ENCODE data around the gene DCC.

DCC gene

GRCh38 chr18:52510139-52510538 is 170.1 kb downstream of the DCC start:
- no peak for DNase-seq (ENCODE audit: low spot score)

- no peak for DNase-seq (ENCODE audit: low spot score)
Measured at GRCh38 chr18:52518086-52518485, 178.1 kb downstream of the DCC start.

DNA sequence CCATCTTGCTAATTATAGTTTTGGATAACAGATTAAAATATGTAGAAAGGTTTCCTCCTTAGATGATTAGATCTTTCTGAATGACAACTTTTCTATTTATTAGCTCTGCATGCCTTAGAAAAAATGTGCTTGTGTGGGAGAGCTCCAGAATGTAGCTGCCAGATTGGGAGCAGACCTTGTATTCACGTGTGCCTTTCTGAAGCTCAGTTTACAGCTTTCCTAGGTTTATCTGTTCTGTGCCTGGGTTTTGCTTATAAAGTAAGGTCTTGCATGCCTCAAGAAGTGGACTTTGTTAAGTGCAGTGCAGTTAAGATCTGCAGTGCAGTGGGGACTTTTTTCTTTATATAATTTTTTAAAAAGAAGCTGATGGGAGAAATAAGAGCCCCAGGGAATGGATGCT is 179.0 kb downstream of the DCC start:
- DNase-seq (ENCODE audit: low spot score) = no peak

GRCh38 chr18:52523566-52523965 is 183.6 kb downstream of the DCC start:
- DNase-seq (ENCODE audit: low spot score) = no peak

GRCh38 chr18:52531836-52532235 is 191.8 kb downstream of the DCC start:
- DNase-seq (ENCODE audit: low spot score) = no peak

GRCh38 chr18:52536039-52536438 is 196.0 kb downstream of the DCC start:
- no peak for DNase-seq (ENCODE audit: low spot score)

GRCh38 chr18:52537261-52537660 is 197.3 kb downstream of the DCC start:
- no peak for DNase-seq (ENCODE audit: low spot score)

GRCh38 chr18:52541056-52541455 is 201.1 kb downstream of the DCC start:
- no peak for DNase-seq (ENCODE audit: low spot score)

- no peak for DNase-seq (ENCODE audit: low spot score)
Measured at GRCh38 chr18:52544086-52544485, 204.1 kb downstream of the DCC start.

DNA sequence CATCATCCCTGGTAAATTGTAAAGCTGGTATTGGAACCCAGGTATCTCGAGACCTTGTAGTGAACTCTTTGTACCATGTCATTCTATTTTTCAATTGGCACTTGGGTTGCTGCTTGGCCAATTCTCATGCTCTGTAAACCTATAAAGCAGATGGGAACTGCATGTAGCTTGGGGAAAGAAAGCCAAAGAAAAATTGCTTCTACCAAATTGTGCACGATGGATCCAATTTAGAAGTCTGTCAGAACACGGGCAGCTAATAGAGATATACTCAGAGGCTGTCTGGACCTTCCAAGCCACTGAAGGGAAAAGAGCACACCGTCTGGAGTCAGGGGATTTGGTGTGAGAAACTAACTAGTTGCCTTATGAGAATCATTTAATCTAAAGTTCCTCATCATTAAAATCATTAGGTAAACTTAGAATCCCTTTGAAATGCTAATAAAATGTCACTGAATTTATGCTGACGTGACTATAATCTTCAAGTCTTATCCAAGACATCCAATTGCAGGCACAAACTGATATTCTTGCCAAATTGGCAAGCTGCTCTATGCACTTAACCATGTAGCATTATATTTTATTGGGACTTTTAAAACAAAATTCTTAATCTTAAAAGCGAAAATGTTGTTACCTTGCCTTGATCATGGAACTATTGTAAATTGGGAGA is 206.8 kb downstream of the DCC start:
- DNase-seq (ENCODE audit: low spot score) = no peak

- no peak for DNase-seq (ENCODE audit: low spot score)
Measured at GRCh38 chr18:52553441-52553840, 213.4 kb downstream of the DCC start.

GRCh38 chr18:52554180-52554579 is 214.2 kb downstream of the DCC start:
- no peak for DNase-seq (ENCODE audit: low spot score)

- DNase-seq (ENCODE audit: low spot score) = no peak
Measured at GRCh38 chr18:52567360-52567759, 227.4 kb downstream of the DCC start.

GRCh38 chr18:52569492-52569891 is 229.5 kb downstream of the DCC start:
- no peak for DNase-seq (ENCODE audit: low spot score)

GRCh38 chr18:52570975-52571374 is 231.0 kb downstream of the DCC start:
- no peak for DNase-seq (ENCODE audit: low spot score)

DNA sequence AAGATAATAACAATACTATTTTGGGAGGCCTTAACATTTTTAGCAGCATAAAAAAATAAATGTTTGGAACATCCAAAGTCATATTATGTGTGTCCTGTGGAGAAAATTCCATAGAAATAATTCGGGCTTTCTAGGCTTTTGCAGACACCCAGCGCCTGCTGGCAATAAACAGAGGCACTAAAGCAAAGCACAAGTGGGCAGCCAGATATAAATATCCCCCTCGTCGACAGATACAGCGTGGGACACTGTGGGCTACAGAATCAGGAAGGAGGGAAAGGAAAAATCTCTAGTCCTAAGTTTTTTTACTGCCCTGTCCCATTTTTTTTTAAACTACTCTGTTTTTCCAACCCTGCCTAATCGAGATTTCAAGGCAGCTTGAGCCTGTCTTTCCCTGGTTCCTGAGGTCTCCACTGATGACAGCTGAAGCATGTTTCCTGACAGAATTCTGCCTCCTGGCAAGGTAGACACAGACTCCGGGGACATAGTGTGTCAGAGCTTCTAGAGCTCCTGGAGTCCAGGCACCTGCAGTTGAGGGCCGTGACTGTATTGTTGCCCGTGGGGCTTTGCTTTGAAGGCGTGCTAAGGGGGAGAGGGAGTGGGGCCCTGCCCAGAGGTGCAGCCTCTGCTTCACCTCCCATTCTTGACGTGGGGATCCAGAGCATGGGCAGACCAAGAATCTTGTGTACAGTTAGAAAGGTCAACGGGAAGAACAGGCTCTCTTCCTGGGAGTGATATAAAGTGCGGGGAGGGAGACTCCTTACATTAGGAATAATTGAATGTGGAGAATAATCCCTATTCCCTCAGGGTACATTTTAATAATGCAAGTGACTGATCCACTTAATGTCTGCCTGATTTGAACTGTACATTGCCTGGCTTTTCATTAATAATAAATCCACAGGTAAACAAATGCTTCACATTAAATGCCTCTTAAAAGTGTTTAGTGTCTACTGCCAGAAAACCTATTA is 232.3 kb downstream of the DCC start:
- no peak for DNase-seq (ENCODE audit: low spot score)

- no peak for DNase-seq (ENCODE audit: low spot score)
Measured at GRCh38 chr18:52577795-52578194, 237.8 kb downstream of the DCC start.

- DNase-seq (ENCODE audit: low spot score) = no peak
Measured at GRCh38 chr18:52582061-52582460, 242.1 kb downstream of the DCC start.

DNA sequence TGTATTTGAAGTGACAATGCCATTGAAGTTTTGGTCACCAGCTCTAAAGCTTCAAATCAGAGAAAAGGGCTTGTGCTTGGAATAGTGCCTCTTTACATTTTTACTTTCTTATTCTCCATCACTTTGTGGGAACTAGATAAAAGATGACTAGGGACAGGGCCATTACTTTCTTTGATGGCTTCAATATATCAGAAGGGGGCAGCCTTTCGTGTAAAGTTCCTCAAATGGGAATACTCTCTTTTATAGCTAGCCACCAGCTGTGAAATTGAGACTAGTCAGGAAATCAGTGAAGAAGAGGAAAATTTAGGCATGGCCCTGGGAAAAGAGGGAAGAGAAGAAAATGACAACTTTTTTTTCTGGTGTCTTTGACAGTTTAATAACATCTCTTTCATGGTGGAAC is 242.5 kb downstream of the DCC start:
- no peak for DNase-seq (ENCODE audit: low spot score)

DNA sequence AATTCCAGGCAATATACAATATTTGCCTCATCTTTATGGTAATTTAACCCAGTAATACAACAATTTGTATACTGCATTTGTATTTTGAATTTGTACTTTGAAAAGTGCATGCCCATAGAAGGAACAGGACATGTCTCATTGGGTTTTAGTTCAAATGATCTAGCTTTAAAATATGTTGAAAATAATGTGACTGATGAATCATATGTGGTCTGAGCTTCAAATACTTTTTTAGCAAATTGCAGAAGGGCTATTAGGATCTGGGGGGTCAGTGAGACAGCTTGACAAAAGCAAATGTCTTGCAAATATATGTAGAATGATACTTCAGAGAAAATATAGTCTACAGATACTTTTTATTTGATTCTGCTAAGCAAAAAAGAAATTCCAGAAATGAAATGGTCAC is 248.9 kb downstream of the DCC start:
- no peak for DNase-seq (ENCODE audit: low spot score)

DNA sequence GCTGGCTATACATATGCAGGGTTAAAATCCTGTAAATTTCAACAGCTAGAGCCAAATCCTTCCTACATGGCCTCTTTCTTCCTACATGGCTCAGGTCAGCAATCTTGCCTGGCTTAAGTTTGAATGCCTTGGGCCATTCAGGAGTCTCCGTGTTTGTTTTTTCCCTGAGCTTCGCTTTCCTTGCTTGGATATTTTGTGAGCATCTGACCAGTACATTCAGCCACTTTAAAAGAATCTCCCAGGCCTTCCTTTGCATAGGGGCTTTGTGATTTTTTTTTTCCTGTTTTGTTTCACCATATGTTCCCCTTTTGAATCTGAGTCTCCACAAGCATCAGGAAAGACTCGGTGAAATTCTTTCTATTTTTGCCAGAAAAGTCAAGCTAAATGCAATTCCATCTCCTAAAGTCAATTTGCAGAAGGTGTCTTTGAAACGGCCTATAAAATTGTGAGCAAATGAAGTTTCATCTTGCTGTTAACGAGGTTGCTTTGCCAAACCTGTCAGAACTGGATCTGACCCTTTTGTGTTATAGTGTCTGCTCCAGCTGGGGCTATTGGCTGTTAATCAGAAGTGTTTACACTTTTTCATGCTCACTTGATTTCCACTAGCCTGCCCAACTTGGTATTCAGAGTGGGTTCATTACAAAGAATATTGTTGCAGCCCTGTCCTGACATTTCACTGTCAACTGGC is 256.9 kb downstream of the DCC start:
- no peak for DNase-seq (ENCODE audit: low spot score)

GRCh38 chr18:52598921-52599320 is 258.9 kb downstream of the DCC start:
- no peak for DNase-seq (ENCODE audit: low spot score)

DNA sequence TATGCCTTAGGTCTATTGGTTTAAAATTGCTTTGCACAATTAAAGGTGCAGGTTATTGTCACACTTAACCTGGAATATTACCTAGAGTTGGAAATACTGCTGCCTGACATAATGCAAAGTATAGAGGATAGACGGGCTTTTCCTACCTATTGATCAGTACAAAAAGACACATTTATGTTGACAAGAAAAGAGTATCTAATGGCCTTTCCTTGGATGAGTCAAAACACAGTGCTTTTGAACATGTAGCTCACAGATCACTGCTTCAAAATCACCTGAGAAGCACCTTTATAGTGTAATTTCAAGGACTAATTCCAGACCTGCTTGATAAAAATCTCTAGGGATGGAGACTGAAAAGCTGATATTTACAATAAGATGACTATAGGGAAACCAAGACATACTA is 262.8 kb downstream of the DCC start:
- no peak for DNase-seq (ENCODE audit: low spot score)
